ENCODE results near the gene NFKBIB. TPM values are rescaled to one million over a fixed set of nuclear protein-coding genes. Genes with fewer than 3 reads are reported as not detected.

NFKBIB gene
- polyA plus RNA-seq, 1 donor from 2014 or later: 21.4 TPM

- no peaks in the 10 kb centered on the region for H3K9me2 ChIP-seq (ENCODE audit: insufficient read depth, low read length)
- no peak overlapping the region for H3K27ac ChIP-seq (ENCODE audit: low read length)
- peaks cover 12% of the 10 kb centered on the region for H3K79me2 ChIP-seq (replicated peaks; ENCODE audit: insufficient read depth, low read length)
- H3K4me3 ChIP-seq (ENCODE audit: low read length): peak overlapping the region; percentile 71
- no peak for TF ChIP-seq MXI1 (conservative IDR thresholded peaks at IDR 0.05; ENCODE audit: poor library complexity, severe bottlenecking)
- no peak for TF ChIP-seq SMC3 (conservative IDR thresholded peaks at IDR 0.05; ENCODE audit: poor library complexity)
- no peak for TF ChIP-seq RAD21 (conservative IDR thresholded peaks at IDR 0.05)
- no peak for TF ChIP-seq EP300 (conservative IDR thresholded peaks at IDR 0.05; ENCODE audit: poor library complexity, severe bottlenecking)
- TF ChIP-seq EZH2 (IDR thresholded peaks at IDR 0.05; ENCODE audit: borderline replicate concordance, insufficient read depth, low read length, poor library complexity, severe bottlenecking): no peak
- TF ChIP-seq TAF1 (IDR thresholded peaks at IDR 0.05; ENCODE audit: low read depth): no peak
- no peak for TF ChIP-seq POLR2AphosphoS5 (IDR thresholded peaks at IDR 0.05)
- no peak for TF ChIP-seq REST (IDR thresholded peaks at IDR 0.05; ENCODE audit: borderline replicate concordance)
- TF ChIP-seq, protein P1, sequence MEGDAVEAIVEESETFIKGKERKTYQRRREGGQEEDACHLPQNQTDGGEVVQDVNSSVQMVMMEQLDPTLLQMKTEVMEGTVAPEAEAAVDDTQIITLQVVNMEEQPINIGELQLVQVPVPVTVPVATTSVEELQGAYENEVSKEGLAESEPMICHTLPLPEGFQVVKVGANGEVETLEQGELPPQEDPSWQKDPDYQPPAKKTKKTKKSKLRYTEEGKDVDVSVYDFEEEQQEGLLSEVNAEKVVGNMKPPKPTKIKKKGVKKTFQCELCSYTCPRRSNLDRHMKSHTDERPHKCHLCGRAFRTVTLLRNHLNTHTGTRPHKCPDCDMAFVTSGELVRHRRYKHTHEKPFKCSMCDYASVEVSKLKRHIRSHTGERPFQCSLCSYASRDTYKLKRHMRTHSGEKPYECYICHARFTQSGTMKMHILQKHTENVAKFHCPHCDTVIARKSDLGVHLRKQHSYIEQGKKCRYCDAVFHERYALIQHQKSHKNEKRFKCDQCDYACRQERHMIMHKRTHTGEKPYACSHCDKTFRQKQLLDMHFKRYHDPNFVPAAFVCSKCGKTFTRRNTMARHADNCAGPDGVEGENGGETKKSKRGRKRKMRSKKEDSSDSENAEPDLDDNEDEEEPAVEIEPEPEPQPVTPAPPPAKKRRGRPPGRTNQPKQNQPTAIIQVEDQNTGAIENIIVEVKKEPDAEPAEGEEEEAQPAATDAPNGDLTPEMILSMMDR (IDR thresholded peaks at IDR 0.05; ENCODE audit: poor library complexity, severe bottlenecking): no peak
- peak overlapping the region; percentile 80 for H3K9ac ChIP-seq (ENCODE audit: low read length)
- no peak overlapping the region for H2AFZ ChIP-seq (ENCODE audit: low read depth, low read length)
- peak overlapping the region; percentile 90 for H3K4me2 ChIP-seq (ENCODE audit: low read length)
- H4K20me1 ChIP-seq (ENCODE audit: insufficient read depth): no peaks in the 10 kb centered on the region
- no peaks in the 10 kb centered on the region for H3F3A ChIP-seq (ENCODE audit: insufficient read depth, low read length, poor library complexity, severe bottlenecking)
- no peaks in the 10 kb centered on the region for H3K9me3 ChIP-seq (ENCODE audit: low read length)
- H3K27me3 ChIP-seq (ENCODE audit: insufficient read depth, low read depth, low read length): no peaks in the 10 kb centered on the region
- H3K36me3 ChIP-seq (ENCODE audit: insufficient read depth, low read length): no peaks in the 10 kb centered on the region
Observed at GRCh38 chr19:38931521-38931793, 31.7 kb downstream of the NFKBIB start.

- H3K79me2 ChIP-seq (replicated peaks; ENCODE audit: insufficient read depth, low read length): peaks cover 12% of the 10 kb centered on the region
- H3K4me2 ChIP-seq (ENCODE audit: low read length): no peak overlapping the region
- H3K9me2 ChIP-seq (ENCODE audit: insufficient read depth, low read length): no peaks in the 10 kb centered on the region
- no peaks in the 10 kb centered on the region for H3K27me3 ChIP-seq (ENCODE audit: insufficient read depth, low read depth, low read length)
- H4K20me1 ChIP-seq (ENCODE audit: insufficient read depth): no peaks in the 10 kb centered on the region
- no peak overlapping the region for H2AFZ ChIP-seq (ENCODE audit: low read depth, low read length)
- H3K9me3 ChIP-seq (ENCODE audit: low read length): no peaks in the 10 kb centered on the region
- TF ChIP-seq TAF1 (IDR thresholded peaks at IDR 0.05; ENCODE audit: low read depth): no peak
- TF ChIP-seq, protein P1 (IDR thresholded peaks at IDR 0.05; ENCODE audit: poor library complexity, severe bottlenecking): no peak
- TF ChIP-seq EZH2 (IDR thresholded peaks at IDR 0.05; ENCODE audit: borderline replicate concordance, insufficient read depth, low read length, poor library complexity, severe bottlenecking): no peak
- no peak for TF ChIP-seq MXI1 (conservative IDR thresholded peaks at IDR 0.05; ENCODE audit: poor library complexity, severe bottlenecking)
- no peak for TF ChIP-seq REST (IDR thresholded peaks at IDR 0.05; ENCODE audit: borderline replicate concordance)
- no peak for TF ChIP-seq SMC3 (conservative IDR thresholded peaks at IDR 0.05; ENCODE audit: poor library complexity)
- no peak for TF ChIP-seq POLR2AphosphoS5 (IDR thresholded peaks at IDR 0.05)
- TF ChIP-seq RAD21 (conservative IDR thresholded peaks at IDR 0.05): no peak
- no peak for TF ChIP-seq EP300 (conservative IDR thresholded peaks at IDR 0.05; ENCODE audit: poor library complexity, severe bottlenecking)
- H3K9ac ChIP-seq (ENCODE audit: low read length): no peak overlapping the region
- H3K4me3 ChIP-seq (ENCODE audit: low read length): no peak overlapping the region
- H3F3A ChIP-seq (ENCODE audit: insufficient read depth, low read length, poor library complexity, severe bottlenecking): no peaks in the 10 kb centered on the region
- no peaks in the 10 kb centered on the region for H3K36me3 ChIP-seq (ENCODE audit: insufficient read depth, low read length)
- no peak overlapping the region for H3K27ac ChIP-seq (ENCODE audit: low read length)
Observed at GRCh38 chr19:38932425-38933179, 32.8 kb downstream of the NFKBIB start.
